Measurements from ENCODE around the gene ZNF536. TPM values are rescaled to one million over a fixed set of nuclear protein-coding genes. Genes with fewer than 3 reads are reported as not detected.

Gene ZNF536
- total RNA-seq, 1 experiment from 2014 or later, result not detected

DNA sequence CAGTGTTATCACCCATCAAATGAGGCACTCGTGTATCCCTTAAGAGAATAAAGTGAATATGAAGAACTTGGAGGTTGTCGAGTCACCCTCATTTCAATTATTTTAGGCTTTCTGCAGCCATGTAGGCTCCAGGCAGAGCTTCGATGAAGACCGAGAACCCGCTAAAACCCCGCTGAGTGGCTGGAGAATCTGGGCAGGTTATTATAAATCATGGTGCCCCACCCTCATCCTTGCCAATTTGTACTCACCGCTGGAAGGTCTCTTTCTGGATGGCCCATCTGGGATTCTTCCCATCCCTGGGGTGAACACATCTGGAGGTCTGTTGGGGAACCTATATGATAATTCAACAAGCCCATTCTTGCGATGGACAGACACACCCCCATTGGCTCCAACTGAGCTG is 190.8 kb downstream of the ZNF536 start:
- Mint-ChIP-seq H3K27ac (no peak overlapping the region), H3K4me1 (peaks cover 60 to 64% of the 10 kb centered on the region in 2 experiments), H3K27me3 (ENCODE audit: low read depth) (peaks cover 7% of the 10 kb centered on the region), H3K36me3 (ENCODE audit: insufficient read depth in 1 of 3, low read depth in 3 of 3) (no peaks in the 10 kb centered on the region), H3K9me3 (no peaks in the 10 kb centered on the region; a peak in 1 of 5 replicates), H3K4me3 (no peak overlapping the region)
- H3K4me2 ChIP-seq (ENCODE audit: insufficient read depth, insufficient read length, low read length), result no peak overlapping the region
- no peak for DNase-seq
- WGBS (ENCODE audit: extremely low coverage, insufficient read length, low lambda C conversion rate), result no CpG with 5 or more reads among the region's 8 CpGs
- H3K23me2 ChIP-seq (ENCODE audit: insufficient read length, low read depth, low read length, poor library complexity, severe bottlenecking), result no peaks in the 10 kb centered on the region
- H4K8ac ChIP-seq (replicated peaks; ENCODE audit: insufficient read length, low read depth, low read length), result no peak overlapping the region
- H4K91ac ChIP-seq (ENCODE audit: insufficient read length, low read depth, low read length), result no peak overlapping the region
- no peaks in the 10 kb centered on the region for H3K79me2 ChIP-seq (ENCODE audit: insufficient read depth, low read length)
- H3K18ac ChIP-seq (ENCODE audit: insufficient read length, low read depth, low read length), result no peak overlapping the region
- no peak overlapping the region for H2BK15ac ChIP-seq (ENCODE audit: low read depth, low read length)
- H2BK12ac ChIP-seq (ENCODE audit: insufficient read length, low read depth, low read length), result no peak overlapping the region
- no peak overlapping the region for H3T11ph ChIP-seq (ENCODE audit: low read length)
- no peak overlapping the region for H3K27ac ChIP-seq (ENCODE audit: insufficient read length, low read depth, low read length)
- H4K5ac ChIP-seq (ENCODE audit: insufficient read length, low read depth, low read length), result no peak overlapping the region
- H3K4me1 ChIP-seq (ENCODE audit: insufficient read depth, low read length), result peaks cover 15% of the 10 kb centered on the region; the same call in 1 of the 2 replicates
- H3K56ac ChIP-seq (ENCODE audit: insufficient read length, low read depth, low read length), result no peak overlapping the region
- no peak overlapping the region for H2BK20ac ChIP-seq (ENCODE audit: low read depth, low read length, poor library complexity, severe bottlenecking)
- no peaks in the 10 kb centered on the region for H3K27me3 ChIP-seq (ENCODE audit: insufficient read depth, low read length)
- H3K9ac ChIP-seq (ENCODE audit: extremely low read depth, insufficient read length, low read length), result no peak overlapping the region
- TF ChIP-seq, protein P1, sequence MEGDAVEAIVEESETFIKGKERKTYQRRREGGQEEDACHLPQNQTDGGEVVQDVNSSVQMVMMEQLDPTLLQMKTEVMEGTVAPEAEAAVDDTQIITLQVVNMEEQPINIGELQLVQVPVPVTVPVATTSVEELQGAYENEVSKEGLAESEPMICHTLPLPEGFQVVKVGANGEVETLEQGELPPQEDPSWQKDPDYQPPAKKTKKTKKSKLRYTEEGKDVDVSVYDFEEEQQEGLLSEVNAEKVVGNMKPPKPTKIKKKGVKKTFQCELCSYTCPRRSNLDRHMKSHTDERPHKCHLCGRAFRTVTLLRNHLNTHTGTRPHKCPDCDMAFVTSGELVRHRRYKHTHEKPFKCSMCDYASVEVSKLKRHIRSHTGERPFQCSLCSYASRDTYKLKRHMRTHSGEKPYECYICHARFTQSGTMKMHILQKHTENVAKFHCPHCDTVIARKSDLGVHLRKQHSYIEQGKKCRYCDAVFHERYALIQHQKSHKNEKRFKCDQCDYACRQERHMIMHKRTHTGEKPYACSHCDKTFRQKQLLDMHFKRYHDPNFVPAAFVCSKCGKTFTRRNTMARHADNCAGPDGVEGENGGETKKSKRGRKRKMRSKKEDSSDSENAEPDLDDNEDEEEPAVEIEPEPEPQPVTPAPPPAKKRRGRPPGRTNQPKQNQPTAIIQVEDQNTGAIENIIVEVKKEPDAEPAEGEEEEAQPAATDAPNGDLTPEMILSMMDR (conservative IDR thresholded peaks at IDR 0.05), result no peak
- no peak overlapping the region for H2BK5ac ChIP-seq (ENCODE audit: insufficient read length, low read length)
- H3K14ac ChIP-seq (ENCODE audit: insufficient read depth, low read length), result no peak overlapping the region
- no peak overlapping the region for H3K23ac ChIP-seq (ENCODE audit: insufficient read length, low read depth, low read length)
- no peaks in the 10 kb centered on the region for H3K9me3 ChIP-seq (ENCODE audit: control insufficient read depth, low read depth, low read length)
- H2AK5ac ChIP-seq (ENCODE audit: insufficient read length, low read length), result no peak overlapping the region
- H2BK120ac ChIP-seq (ENCODE audit: low read depth, low read length, poor library complexity, severe bottlenecking), result no peak overlapping the region
- no peaks in the 10 kb centered on the region for H4K20me1 ChIP-seq (ENCODE audit: control insufficient read depth, insufficient read depth, insufficient read length)
- no peaks in the 10 kb centered on the region for H3K79me1 ChIP-seq (ENCODE audit: insufficient read depth, low read depth, low read length, poor library complexity, severe bottlenecking)
- H3K4ac ChIP-seq (ENCODE audit: low read depth, low read length), result no peak overlapping the region
- no peak overlapping the region for H2AFZ ChIP-seq (ENCODE audit: low read length)

All from H9 (cell line).